Measurements from ENCODE around the gene CXCR5. TPM values are rescaled to one million over a fixed set of nuclear protein-coding genes. Genes with fewer than 3 reads are reported as not detected.

Gene CXCR5
- total and polyA plus RNA-seq, 2 of the 4 experiments (the other 2 are of a cell fraction) = not detected

GRCh38 chr11:118892964-118893363 lies 9.3 kb downstream of the CXCR5 start:
- Histone ChIP-seq H2BK120ac (ENCODE audit: low read depth, low read length) (no peak overlapping the region), H3K56ac (ENCODE audit: extremely low read depth, insufficient read depth, low read length) (no peak overlapping the region), H3K9ac (ENCODE audit: low read depth, low read length) (no peak overlapping the region), H2AK5ac (ENCODE audit: low read depth, low read length) (no peak overlapping the region), H3K9me1 (ENCODE audit: insufficient read depth, low read length) (peaks cover 17% of the 10 kb centered on the region), H4K91ac (ENCODE audit: insufficient read depth, low read depth, low read length) (no peak overlapping the region), H2AFZ (replicated peaks; ENCODE audit: low read length, poor library complexity) (no peak overlapping the region), H3K18ac (ENCODE audit: low read depth, low read length) (no peak overlapping the region), H2BK5ac (ENCODE audit: low read depth, low read length, poor library complexity, severe bottlenecking) (no peak overlapping the region), H3K27ac (ENCODE audit: insufficient read depth, low read length) (no peak overlapping the region), H3K23ac (ENCODE audit: low read depth, low read length) (no peak overlapping the region), H4K8ac (ENCODE audit: low read depth in 2 of 2, low read length in 2 of 2) (no peak overlapping the region), H2BK15ac (ENCODE audit: low read depth, low read length) (no peak overlapping the region), H3K27me3 (ENCODE audit: control insufficient read depth, insufficient read depth, low read length) (no peaks in the 10 kb centered on the region), H2AK9ac (replicated peaks; ENCODE audit: low read depth, low read length, poor library complexity) (no peak overlapping the region), H4K20me1 (ENCODE audit: insufficient read depth, low read length) (peaks cover 19% of the 10 kb centered on the region; the same call in 1 of the 2 replicates), H3K4me2 (ENCODE audit: low read depth, low read length) (no peak overlapping the region), H4K5ac (ENCODE audit: low read depth, low read length) (no peak overlapping the region), H3K14ac (replicated peaks; ENCODE audit: low read depth, low read length) (no peak overlapping the region), H3K4me3 (ENCODE audit: insufficient read depth, low read depth, low read length) (no peak overlapping the region), H3K4me1 (ENCODE audit: control insufficient read depth, insufficient read depth, low read length) (peaks cover 10% of the 10 kb centered on the region), H3K9me3 (ENCODE audit: control insufficient read depth, insufficient read depth, low read length) (no peaks in the 10 kb centered on the region), H3K4ac (ENCODE audit: low read depth, low read length) (no peak overlapping the region), H2BK20ac (ENCODE audit: low read depth, low read length) (no peak overlapping the region), H3K36me3 (ENCODE audit: control insufficient read depth, insufficient read depth, low read length) (peaks cover 15% of the 10 kb centered on the region), H3K79me1 (ENCODE audit: low read depth in 1 of 2, low read length in 2 of 2) (peaks cover 6 to 14% of the 10 kb centered on the region in 2 experiments; a peak in 3 of 4 replicates)
- TF ChIP-seq POLR2A (IDR thresholded peaks at IDR 0.05; ENCODE audit: low read depth, low read length) (no peak), USF2 (IDR thresholded peaks at IDR 0.05; ENCODE audit: low read depth, low read length) (no peak), MAFK (IDR thresholded peaks at IDR 0.05; ENCODE audit: low read depth, low read length) (no peak)
- CTCF ChIA-PET = no interaction called here
- DNase-seq = no peak
- WGBS, 2 experiments (ENCODE audit: extremely low coverage in 2 of 2, insufficient read length in 1 of 2) = 60% methylated on average over 3 of the region's 8 CpGs; no CpG with 5 or more reads in 1 of the 2 experiments
- no TSS peak for BruUV-seq (replicated peaks)
- dilution Hi-C loops (cut with HindIII; ENCODE audit: low sequenced_read_pairs, unreplicated experiment) (no loop called here), in situ Hi-C loops (cut with MboI; ENCODE audit: low sequenced_read_pairs) (no loop called here), intact Hi-C loops (cut with micrococcal nuclease) (no loop called here)
- no peak for ATAC-seq (ENCODE audit: low read depth)
- POLR2A ChIA-PET (ENCODE audit: unreplicated experiment) = no interaction called here
